Measurements from ENCODE around the gene TAAR5.

GRCh38 chr6:132607544-132608233 is 18.1 kb upstream of the TAAR5 start:
- no peak for TF ChIP-seq POLR2A (IDR thresholded peaks at IDR 0.05)
- TF ChIP-seq CTCF (IDR thresholded peaks at IDR 0.05), result no peak
- TF ChIP-seq EP300 (IDR thresholded peaks at IDR 0.05), result no peak
